ENCODE data around the gene ALKAL2.
"Not testable (repeated sequence)": the region's sequence is repeated elsewhere in the genome, so short reads cannot be mapped to it uniquely, and the experiment has no call there.

Gene ALKAL2

GRCh38 chr2:287911-288757, at the start of gene ALKAL2:
Gene ALKAL2 (minus strand): TSS chr2:288091. CDS start chr2:287835, 256 bp downstream.
- no peak for DNase-seq

GRCh38 chr2:336949-337348, 49.1 kb upstream of the ALKAL2 start:
- not testable (repeated sequence) for DNase-seq

GRCh38 chr2:336360-336759, 48.5 kb upstream of the ALKAL2 start:
- no peak for DNase-seq

- DNase-seq: no peak
These were observed 44.7 kb upstream of the ALKAL2 start for GRCh38 chr2:332592-332991.

- DNase-seq: no peak
These were observed 40.9 kb upstream of the ALKAL2 start for GRCh38 chr2:328761-329160.

GRCh38 chr2:323035-323434, 35.1 kb upstream of the ALKAL2 start:
- no peak for DNase-seq

GRCh38 chr2:322326-322725, 34.4 kb upstream of the ALKAL2 start:
- DNase-seq: no peak

GRCh38 chr2:320561-320960, 32.7 kb upstream of the ALKAL2 start:
- no peak for DNase-seq

GRCh38 chr2:319059-319600, 31.2 kb upstream of the ALKAL2 start:
- no peak for DNase-seq

- DNase-seq: no peak
These were observed 29.9 kb upstream of the ALKAL2 start for GRCh38 chr2:317501-318424.

- no peak for DNase-seq
These were observed 28.5 kb upstream of the ALKAL2 start for GRCh38 chr2:316381-316780.

GRCh38 chr2:315925-316324, 28.0 kb upstream of the ALKAL2 start:
- DNase-seq: not testable (repeated sequence)

- no peak for DNase-seq
These were observed 26.9 kb upstream of the ALKAL2 start for GRCh38 chr2:314561-315336.

GRCh38 chr2:313991-314390, 26.1 kb upstream of the ALKAL2 start:
- DNase-seq: no peak

- DNase-seq: no peak
These were observed 23.1 kb upstream of the ALKAL2 start for GRCh38 chr2:310994-311393.

- no peak for DNase-seq
These were observed 22.1 kb upstream of the ALKAL2 start for GRCh38 chr2:309954-310510.

- no peak for DNase-seq
These were observed 21.5 kb upstream of the ALKAL2 start for GRCh38 chr2:309148-309953.

GRCh38 chr2:305366-305765, 17.5 kb upstream of the ALKAL2 start:
- DNase-seq: no peak

GRCh38 chr2:296354-296753, 8.5 kb upstream of the ALKAL2 start:
- no peak for DNase-seq

GRCh38 chr2:295090-295489, 7.2 kb upstream of the ALKAL2 start:
- no peak for DNase-seq

- peak; percentile 27 for DNase-seq
These were observed 2.3 kb upstream of the ALKAL2 start for GRCh38 chr2:290090-290722.
